WTC11 (cell line): Measurements from ENCODE around the gene TMEM72. TPM values are rescaled to one million over a fixed set of nuclear protein-coding genes. Genes with fewer than 3 reads are reported as not detected.

Experiments
- ATAC-seq: fragments of 200-7000 bp; cut with Tn5 transposase; 2 replicates; pipeline ENCODE4 v1.10.0; 2021; ENCODE audit warnings: mild to moderate bottlenecking, moderate library complexity
- CTCF ChIA-PET: fragments of 300-600 bp; sonication (Branson Sonifier 250); formaldehyde crosslinking; loops from one replicate; lab custom pipeline; 2021; ENCODE audit warnings: antibody characterized with exemption; lab: Charles Lee
- POLR2A ChIA-PET: fragments of 350-600 bp; sonication (Branson Sonifier 250); formaldehyde crosslinking; loops from one replicate; lab custom pipeline; 2021; ENCODE audit warnings: antibody characterized with exemption; lab: Charles Lee
- DNase-seq: peaks from one replicate; pipeline ENCODE4 v3.0.0; 2021; ENCODE audit warnings: low spot score
- H3K27ac Mint-ChIP-seq: 2 replicates; pipeline ENCODE4 v1.8.0; 2021; ENCODE audit warnings: mixed read lengths
- H3K27me3 Mint-ChIP-seq: 2 replicates; pipeline ENCODE4 v1.8.0; 2021; ENCODE audit warnings: low read depth, mild to moderate bottlenecking, moderate library complexity, mixed read lengths
- H3K36me3 Mint-ChIP-seq: 2 replicates; pipeline ENCODE4 v1.8.0; 2021; ENCODE audit warnings: mixed read lengths
- H3K4me1 Mint-ChIP-seq: 2 replicates; pipeline ENCODE4 v1.8.0; 2022; ENCODE audit warnings: mixed read lengths
- H3K4me3 Mint-ChIP-seq: 2 replicates; pipeline ENCODE4 v1.8.0; 2021; ENCODE audit warnings: mild to moderate bottlenecking, moderate library complexity, mixed read lengths
- H3K9me3 Mint-ChIP-seq: 2 replicates; pipeline ENCODE4 v1.8.0; 2021; ENCODE audit warnings: mixed read lengths
- ATF3 ChIP-seq: sonication (generic); formaldehyde crosslinking; conservative IDR thresholded peaks from 2 replicates; pipeline ENCODE4 v1.8.1; 2022; ENCODE audit warnings: mild to moderate bottlenecking, missing genetic modification reagents
- CTCF ChIP-seq: fragments of 200-600 bp; IDR thresholded peaks from 2 replicates; pipeline ENCODE4 v1.8.0; 2022; ENCODE audit warnings: antibody characterized with exemption
- FOXP4 ChIP-seq: sonication (generic); formaldehyde crosslinking; IDR thresholded peaks from 2 replicates; pipeline ENCODE4 v1.8.0; 2022; ENCODE audit warnings: mild to moderate bottlenecking, missing genetic modification reagents
- HMGXB4 ChIP-seq: sonication (generic); formaldehyde crosslinking; IDR thresholded peaks from 2 replicates; pipeline ENCODE4 v1.8.1; 2023; ENCODE audit warnings: mild to moderate bottlenecking, moderate library complexity, missing genetic modification reagents
- JUN ChIP-seq: sonication (generic); formaldehyde crosslinking; IDR thresholded peaks from 2 replicates; pipeline ENCODE4 v1.8.0; 2023; ENCODE audit warnings: mild to moderate bottlenecking, missing genetic modification reagents
- MXD4 ChIP-seq: fragments of 250-450 bp; sonication (Bioruptor Pico); IDR thresholded peaks from 2 replicates; pipeline ENCODE4 v1.8.0; 2021; ENCODE audit warnings: mild to moderate bottlenecking, moderate library complexity, borderline replicate concordance
- NFYB ChIP-seq: sonication (generic); formaldehyde crosslinking; conservative IDR thresholded peaks from 2 replicates; pipeline ENCODE4 v1.8.0; 2022; ENCODE audit warnings: low read depth, missing genetic modification reagents
- NR1H2 ChIP-seq: sonication (generic); formaldehyde crosslinking; IDR thresholded peaks from 2 replicates; pipeline ENCODE4 v1.9.0; 2021; ENCODE audit warnings: mild to moderate bottlenecking, moderate library complexity, missing genetic modification reagents
- PREB ChIP-seq: sonication (generic); formaldehyde crosslinking; IDR thresholded peaks from 2 replicates; pipeline ENCODE4 v1.8.1; 2022; ENCODE audit warnings: mild to moderate bottlenecking, missing genetic modification reagents, moderate library complexity, borderline replicate concordance
- PRRX2 ChIP-seq: fragments of 250-450 bp; sonication (Bioruptor Pico); IDR thresholded peaks from 2 replicates; pipeline ENCODE4 v1.8.0; 2021; ENCODE audit warnings: mild to moderate bottlenecking
- ZBTB21 ChIP-seq: sonication (generic); formaldehyde crosslinking; IDR thresholded peaks from 2 replicates; pipeline ENCODE4 v1.8.1; 2023; ENCODE audit warnings: mild to moderate bottlenecking, missing genetic modification reagents, borderline replicate concordance
- ZNF219 ChIP-seq: sonication (generic); formaldehyde crosslinking; IDR thresholded peaks from 2 replicates; pipeline ENCODE4 v1.8.0; 2023; ENCODE audit warnings: missing genetic modification reagents, mild to moderate bottlenecking, borderline replicate concordance
- ZNF281 ChIP-seq: sonication (generic); formaldehyde crosslinking; IDR thresholded peaks from 2 replicates; pipeline ENCODE4 v1.8.0; 2023; ENCODE audit warnings: mild to moderate bottlenecking, missing genetic modification reagents
- ZNF416 ChIP-seq: fragments of 250-450 bp; sonication (Bioruptor Pico); IDR thresholded peaks from 2 replicates; pipeline ENCODE4 v1.9.0; 2021; ENCODE audit warnings: mild to moderate bottlenecking, inconsistent platforms
- ZNF423 ChIP-seq: fragments of 250-450 bp; sonication (Bioruptor Pico); IDR thresholded peaks from 2 replicates; pipeline ENCODE4 v2.1.2; 2022; ENCODE audit warnings: mild to moderate bottlenecking, moderate library complexity
- total RNA-seq: library from RNA; stranded (reverse); gene quantifications from 3 replicates; pipeline ENCODE4 v1.2.3, GENCODE V29; 2021
- TF ChIP-seq, protein P1 (sequence below): sonication (generic); formaldehyde crosslinking; IDR thresholded peaks from 2 replicates; pipeline ENCODE4 v1.8.1; 2023; ENCODE audit warnings: mild to moderate bottlenecking, missing genetic modification reagents, moderate library complexity
- TF ChIP-seq, protein P2 (sequence below): sonication (generic); formaldehyde crosslinking; IDR thresholded peaks from 2 replicates; pipeline ENCODE4 v1.8.0; 2022; ENCODE audit warnings: mild to moderate bottlenecking, missing genetic modification reagents

The TMEM72 gene
- total RNA-seq, 1 experiment from 2014 or later, result not detected

DNA sequence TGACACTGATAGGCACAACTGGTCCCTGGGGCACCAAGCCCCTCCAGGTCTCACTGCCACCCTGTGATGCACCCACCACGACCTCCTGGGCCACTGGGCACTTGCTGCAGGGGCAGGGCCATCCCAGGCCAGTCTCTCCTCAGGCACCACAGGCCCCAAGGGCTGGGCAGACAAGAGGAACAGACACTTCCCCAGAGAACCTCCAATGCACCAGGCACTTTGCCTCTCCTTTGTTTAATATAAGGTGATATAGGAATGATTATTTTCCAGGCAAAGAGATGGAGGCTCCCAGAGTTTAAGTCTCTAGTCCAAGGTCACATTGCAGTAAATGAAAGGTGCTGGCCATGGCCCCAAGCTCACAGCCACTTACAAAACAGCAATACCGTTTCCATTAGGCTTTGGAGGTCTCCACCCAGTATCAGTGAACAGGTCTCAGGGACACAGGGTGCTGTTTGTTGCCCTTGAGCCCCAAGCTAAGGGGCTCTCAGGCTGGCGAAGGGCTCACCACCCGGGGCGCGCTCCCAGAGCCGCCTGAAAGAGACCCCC lies 63.0 kb downstream of the TMEM72 start (continued):
- TF ChIP-seq PREB (CRISPR knock-in tag), result no peak
- TF ChIP-seq, protein P1, sequence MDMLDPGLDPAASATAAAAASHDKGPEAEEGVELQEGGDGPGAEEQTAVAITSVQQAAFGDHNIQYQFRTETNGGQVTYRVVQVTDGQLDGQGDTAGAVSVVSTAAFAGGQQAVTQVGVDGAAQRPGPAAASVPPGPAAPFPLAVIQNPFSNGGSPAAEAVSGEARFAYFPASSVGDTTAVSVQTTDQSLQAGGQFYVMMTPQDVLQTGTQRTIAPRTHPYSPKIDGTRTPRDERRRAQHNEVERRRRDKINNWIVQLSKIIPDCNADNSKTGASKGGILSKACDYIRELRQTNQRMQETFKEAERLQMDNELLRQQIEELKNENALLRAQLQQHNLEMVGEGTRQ, result no peak
- no peak for TF ChIP-seq ATF3
- TF ChIP-seq ZBTB21 (CRISPR knock-in tag), result no peak
- no peak for TF ChIP-seq PRRX2 (CRISPR knock-in tag)
- TF ChIP-seq MXD4 (CRISPR knock-in tag), result no peak
- TF ChIP-seq NR1H2 (CRISPR knock-in tag), result no peak
- TF ChIP-seq JUN, result no peak
- TF ChIP-seq ZNF416, result no peak
- no peak for TF ChIP-seq ZNF219 (CRISPR knock-in tag)
- no peak for TF ChIP-seq ZNF281 (CRISPR knock-in tag)
- no peak for TF ChIP-seq FOXP4 (CRISPR knock-in tag)
- TF ChIP-seq, all 79 proteins: peak for 0

GRCh38 chr10:44974628-44975430 lies 63.7 kb downstream of the TMEM72 start:
- CTCF ChIA-PET, result interaction anchor here (1.2 to 2.6 kb wide), 9 partner anchors 9 to 96 kb away, joined by 5 to 38 read pairs (median 11); no protein-coding TSS in a partner anchor
- peak; percentile 57 for DNase-seq
- POLR2A ChIA-PET, result no interaction called here
- no peak overlapping the region for H3K27ac Mint-ChIP-seq
- ATAC-seq, result peak; percentile 66
- H3K27me3 Mint-ChIP-seq, result peaks cover 12% of the 10 kb centered on the region
- peaks cover 20% of the 10 kb centered on the region for H3K36me3 Mint-ChIP-seq
- peak overlapping the region; percentile 61 for H3K4me3 Mint-ChIP-seq
- no peaks in the 10 kb centered on the region for H3K9me3 Mint-ChIP-seq
- TF ChIP-seq HMGXB4 (CRISPR knock-in tag) (peak; percentile 48; the same call in 1 of the 2 replicates), NFYB (CRISPR knock-in tag) (no peak), ZNF423 (CRISPR knock-in tag) (peak; percentile 57), PRRX2 (CRISPR knock-in tag) (no peak), CTCF (peak; percentile 87)
- TF ChIP-seq, protein P2, sequence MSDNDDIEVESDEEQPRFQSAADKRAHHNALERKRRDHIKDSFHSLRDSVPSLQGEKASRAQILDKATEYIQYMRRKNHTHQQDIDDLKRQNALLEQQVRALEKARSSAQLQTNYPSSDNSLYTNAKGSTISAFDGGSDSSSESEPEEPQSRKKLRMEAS (CRISPR knock-in tag), result 0 out of 2 replicates have a peak, but pooled peaks have one; percentile 16
- TF ChIP-seq, all 79 proteins: peak for 4
- peaks cover 57% of the 10 kb centered on the region for H3K4me1 Mint-ChIP-seq
